Measurements from ENCODE around the gene PRRG2. TPM values are rescaled to one million over a fixed set of nuclear protein-coding genes. Genes with fewer than 3 reads are reported as not detected.
A peak's percentile ranks its signal among the peaks of the same experiment; 100 is the strongest.

The PRRG2 gene
- total RNA-seq, 1 donor from 2014 or later: 7.6 TPM

DNA sequence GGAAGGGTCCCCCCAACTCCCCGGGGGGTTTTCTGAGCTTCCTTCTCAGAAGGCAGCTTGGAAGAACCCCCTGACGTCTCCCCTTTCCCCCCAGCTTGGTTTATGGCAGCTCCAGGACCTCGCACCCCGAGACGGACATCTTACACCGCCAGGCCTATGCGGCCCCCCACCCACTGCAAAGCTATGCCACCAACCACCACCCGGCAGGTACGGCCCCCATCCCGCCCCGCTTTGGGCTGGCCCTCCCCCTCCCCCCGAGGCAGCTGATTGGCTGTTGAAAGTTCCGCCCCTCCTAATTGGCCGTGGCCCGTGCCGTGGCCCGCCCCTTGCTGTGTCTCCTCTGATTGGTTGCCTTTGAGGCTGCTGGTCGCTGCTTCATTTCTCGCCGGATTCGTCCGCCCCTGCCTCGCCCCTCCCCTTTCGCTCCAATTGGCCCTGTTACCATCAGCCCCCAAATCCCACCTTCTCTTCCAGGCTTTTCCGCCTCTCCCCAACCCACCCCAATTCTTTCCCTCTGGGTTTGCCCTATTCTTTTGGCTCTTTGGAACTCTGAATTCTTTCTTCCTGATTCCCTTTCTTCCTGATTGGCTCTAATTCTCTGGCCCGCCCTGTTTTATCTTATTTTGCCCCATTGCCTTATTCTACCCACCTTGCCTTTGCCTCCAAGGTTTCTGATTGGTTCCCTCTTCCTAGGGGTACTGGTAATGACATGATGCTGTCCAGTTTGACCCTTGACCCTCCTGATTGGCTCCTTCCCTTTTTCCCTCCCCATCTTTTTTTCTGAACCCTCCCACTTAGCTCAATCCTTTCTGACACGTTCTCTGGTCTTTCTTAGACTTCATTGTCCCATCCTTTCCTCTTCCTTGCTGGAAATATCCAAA lies 12.4 kb downstream of the PRRG2 start:
- intact Hi-C loops (cut with DNase I): no loop called here
- DNase-seq (peak; percentile 94), ATAC-seq (peak; percentile 75 to 77)
- peak overlapping the region; percentile 72 for H3K4me3 ChIP-seq
- H3K9me3 ChIP-seq: no peaks in the 10 kb centered on the region
- H3K4me1 ChIP-seq: peaks cover 19% of the 10 kb centered on the region
- no peak for TF ChIP-seq CTCF (IDR thresholded peaks at IDR 0.05)
- peaks cover 46% of the 10 kb centered on the region for H3K36me3 ChIP-seq
- no peaks in the 10 kb centered on the region for H3K27me3 ChIP-seq (ENCODE audit: low read depth)
- peak overlapping the region; percentile 53 for H3K27ac ChIP-seq

DNA sequence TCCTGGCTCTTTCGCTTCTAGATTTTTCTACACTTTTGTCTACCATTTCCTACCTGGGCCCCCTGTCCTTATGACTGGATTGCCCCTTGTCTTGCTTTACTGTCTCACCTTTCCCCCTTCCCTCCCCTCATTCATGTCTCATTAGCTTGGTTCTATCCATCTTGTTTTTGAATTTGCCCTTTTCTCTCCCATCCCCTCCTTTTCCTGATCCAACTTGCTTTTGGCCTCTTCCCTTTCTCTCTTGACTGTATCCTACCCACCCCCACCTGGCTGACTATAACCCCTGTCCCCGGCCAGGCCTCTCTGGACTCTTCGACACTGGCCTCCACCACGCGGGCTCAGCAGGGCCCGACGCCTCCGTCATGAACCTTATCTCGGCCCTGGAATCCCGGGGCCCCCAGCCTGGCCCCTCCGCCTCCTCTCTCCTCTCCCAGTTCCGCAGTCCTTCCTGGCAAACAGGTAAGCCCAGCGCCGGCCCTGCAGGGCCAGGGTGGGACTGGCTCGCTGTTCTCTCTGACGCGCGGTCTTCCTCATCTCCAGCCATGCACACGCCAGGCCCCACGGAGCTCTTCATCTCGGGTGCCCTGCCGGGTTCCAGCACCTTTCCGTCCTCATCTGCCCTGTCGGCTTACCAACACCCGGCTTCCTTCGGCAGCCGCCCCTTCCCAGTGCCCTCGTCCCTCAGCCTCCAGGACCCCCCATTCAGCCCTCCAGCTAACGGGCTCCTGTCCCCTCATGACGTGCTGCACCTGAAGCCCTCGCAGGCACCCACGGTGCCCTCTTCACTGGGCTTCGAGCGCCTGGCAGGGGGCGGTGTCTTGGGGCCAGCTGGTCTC lies 13.3 kb downstream of the PRRG2 start:
- TF ChIP-seq CTCF (IDR thresholded peaks at IDR 0.05): no peak
- Histone ChIP-seq H3K27me3 (ENCODE audit: low read depth) (no peaks in the 10 kb centered on the region), H3K9me3 (no peaks in the 10 kb centered on the region), H3K36me3 (peaks cover 55% of the 10 kb centered on the region), H3K27ac (peak overlapping the region; percentile 46), H3K4me3 (no peak overlapping the region), H3K4me1 (peaks cover 19% of the 10 kb centered on the region)
- intact Hi-C loops (cut with DNase I): no loop called here
- no peak for DNase-seq
- no peak for ATAC-seq

DNA sequence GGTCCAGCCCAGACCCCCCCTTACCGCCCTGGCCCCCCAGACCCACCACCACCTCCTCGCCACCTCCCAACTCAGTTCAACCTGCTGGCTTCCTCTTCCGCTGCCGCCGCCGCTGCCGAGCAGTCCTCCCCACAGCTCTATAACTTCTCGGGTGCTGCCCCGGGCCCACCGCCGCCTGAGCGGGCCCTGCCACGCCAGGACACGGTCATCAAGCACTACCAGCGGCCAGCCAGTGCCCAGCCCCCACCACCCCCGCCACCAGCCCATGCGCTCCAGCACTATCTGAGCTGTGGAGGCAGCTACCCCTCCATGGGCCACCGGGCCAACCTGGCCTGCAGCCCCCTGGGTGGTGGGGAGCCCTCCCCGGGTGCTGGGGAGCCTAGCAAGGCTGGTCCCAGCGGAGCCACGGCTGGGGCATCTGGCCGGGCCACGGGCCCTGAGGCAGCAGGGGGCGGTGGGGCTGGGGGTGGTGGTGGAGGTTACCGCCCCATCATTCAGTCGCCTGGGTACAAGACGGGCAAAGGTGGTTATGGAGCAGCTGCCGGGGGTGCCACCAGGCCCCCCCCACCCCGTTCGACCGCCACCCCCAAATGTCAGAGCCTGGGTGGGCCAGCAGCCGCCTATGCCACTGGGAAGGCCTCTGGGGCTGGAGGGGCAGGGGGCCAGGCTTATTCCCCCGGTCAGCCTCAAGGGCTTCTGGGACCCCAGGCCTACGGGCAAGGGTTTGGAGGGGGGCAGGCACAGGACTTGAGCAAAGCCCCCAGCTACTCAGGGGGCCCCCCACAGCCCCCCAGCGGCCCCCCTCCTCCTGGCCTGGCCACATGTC lies 14.1 kb downstream of the PRRG2 start:
- H3K36me3 ChIP-seq: peaks cover 63% of the 10 kb centered on the region
- no peak overlapping the region for H3K27ac ChIP-seq
- intact Hi-C loops (cut with DNase I): no loop called here
- H3K9me3 ChIP-seq: no peaks in the 10 kb centered on the region
- H3K27me3 ChIP-seq (ENCODE audit: low read depth): no peaks in the 10 kb centered on the region
- H3K4me1 ChIP-seq: peaks cover 19% of the 10 kb centered on the region
- ATAC-seq (no peak), DNase-seq (no peak)
- no peak for TF ChIP-seq CTCF (IDR thresholded peaks at IDR 0.05)
- H3K4me3 ChIP-seq: no peak overlapping the region

DNA sequence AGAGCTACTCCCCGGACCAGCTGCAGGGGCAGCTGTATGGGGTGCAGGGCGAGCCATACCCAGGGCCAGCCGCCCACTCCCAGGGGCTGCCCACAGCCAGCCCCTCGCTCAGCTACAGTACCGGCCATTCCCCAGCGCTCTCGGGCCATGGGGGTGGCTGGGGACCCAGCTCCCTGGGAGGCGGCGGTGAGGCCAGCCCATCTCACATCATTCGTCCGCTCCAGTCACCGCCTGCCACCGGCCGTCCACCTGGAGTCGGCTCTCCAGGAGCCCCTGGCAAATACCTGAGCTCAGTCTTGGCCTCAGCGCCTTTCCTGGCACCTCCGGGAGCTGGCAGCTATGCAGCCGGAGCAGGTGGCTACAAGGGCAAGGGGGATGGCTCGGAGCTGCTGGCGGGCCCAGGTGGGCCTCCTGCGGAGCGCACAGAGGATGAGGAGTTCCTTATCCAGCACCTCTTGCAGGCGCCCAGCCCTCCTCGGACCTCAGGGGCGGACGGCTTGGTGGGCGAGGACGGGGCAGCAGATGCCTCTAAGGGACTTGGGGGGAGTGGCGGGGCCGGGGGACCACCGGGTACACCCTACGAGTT lies 14.8 kb downstream of the PRRG2 start:
- Histone ChIP-seq H3K4me1 (peaks cover 19% of the 10 kb centered on the region), H3K9me3 (no peaks in the 10 kb centered on the region), H3K36me3 (peaks cover 70% of the 10 kb centered on the region), H3K27ac (no peak overlapping the region), H3K4me3 (no peak overlapping the region), H3K27me3 (ENCODE audit: low read depth) (no peaks in the 10 kb centered on the region)
- intact Hi-C loops (cut with DNase I): no loop called here
- no peak for DNase-seq
- ATAC-seq: no peak
- TF ChIP-seq CTCF (IDR thresholded peaks at IDR 0.05): no peak

GRCh38 chr19:49596407-49596806 lies 15.3 kb downstream of the PRRG2 start:
- H3K4me3 ChIP-seq: no peak overlapping the region
- H3K9me3 ChIP-seq: no peaks in the 10 kb centered on the region
- no peak for ATAC-seq
- H3K27me3 ChIP-seq (ENCODE audit: low read depth): no peaks in the 10 kb centered on the region
- H3K27ac ChIP-seq: no peak overlapping the region
- peaks cover 75% of the 10 kb centered on the region for H3K36me3 ChIP-seq
- TF ChIP-seq CTCF (IDR thresholded peaks at IDR 0.05): no peak
- intact Hi-C loops (cut with DNase I): no loop called here
- no peak for DNase-seq
- H3K4me1 ChIP-seq: peaks cover 19% of the 10 kb centered on the region

Measured in lower lobe of right lung (tissue), 2 donors.